Measurements from ENCODE around the gene NHSL1. TPM values are rescaled to one million over a fixed set of nuclear protein-coding genes. Genes with fewer than 3 reads are reported as not detected.

Gene NHSL1
- total RNA-seq, 4 donors from 2014 or later: 44.4 to 70.9 (median 53.2) TPM

DNA sequence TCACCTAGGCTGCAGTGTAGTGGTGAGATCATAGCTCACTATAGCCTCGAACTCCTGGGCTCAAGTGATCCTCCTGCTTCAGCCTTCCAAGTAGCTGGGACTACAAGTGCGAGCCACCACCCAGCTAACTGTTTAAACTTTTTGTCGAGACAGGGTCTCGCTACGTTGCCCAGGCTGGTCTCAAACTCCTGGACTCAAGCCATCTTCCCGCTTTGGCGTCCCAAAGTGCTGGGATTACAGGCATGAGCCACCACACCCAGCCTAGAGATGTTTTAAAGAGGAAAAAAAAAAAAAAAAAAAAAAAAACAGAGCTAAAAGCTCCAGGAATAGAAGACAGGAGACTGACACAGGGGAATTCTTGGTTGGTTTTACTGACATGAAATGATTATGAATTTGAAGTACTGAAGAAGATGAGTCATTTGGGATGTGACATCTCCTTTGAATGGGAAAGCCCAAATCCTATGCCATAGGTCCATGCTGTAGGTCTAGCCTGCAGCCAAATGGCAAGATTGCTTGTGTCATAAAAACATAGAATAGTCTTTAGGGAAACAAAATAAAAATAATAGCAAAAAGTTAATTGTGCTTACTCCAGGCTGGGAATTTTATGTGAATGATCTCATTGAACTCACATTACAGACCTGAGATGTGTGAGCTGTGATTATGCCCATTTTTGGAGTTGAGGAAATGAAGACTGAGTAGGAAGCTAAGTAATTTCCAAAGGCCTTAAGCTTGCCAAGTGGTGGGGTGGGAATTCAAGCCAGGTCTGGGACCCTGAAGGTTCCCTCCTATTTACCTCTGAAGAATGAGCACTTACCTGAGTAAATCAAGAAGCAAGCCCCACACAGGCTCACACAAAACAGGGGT, 24.3 kb upstream of the NHSL1 start:
- intact Hi-C loops (cut with DNase I; ENCODE audit: low total_unique reads): loop anchor here (10.0 kb wide), 1 partner anchor 89 kb away; no protein-coding TSS in a partner anchor
- TF ChIP-seq POLR2A (IDR thresholded peaks at IDR 0.05): no peak
- TF ChIP-seq, protein P1, sequence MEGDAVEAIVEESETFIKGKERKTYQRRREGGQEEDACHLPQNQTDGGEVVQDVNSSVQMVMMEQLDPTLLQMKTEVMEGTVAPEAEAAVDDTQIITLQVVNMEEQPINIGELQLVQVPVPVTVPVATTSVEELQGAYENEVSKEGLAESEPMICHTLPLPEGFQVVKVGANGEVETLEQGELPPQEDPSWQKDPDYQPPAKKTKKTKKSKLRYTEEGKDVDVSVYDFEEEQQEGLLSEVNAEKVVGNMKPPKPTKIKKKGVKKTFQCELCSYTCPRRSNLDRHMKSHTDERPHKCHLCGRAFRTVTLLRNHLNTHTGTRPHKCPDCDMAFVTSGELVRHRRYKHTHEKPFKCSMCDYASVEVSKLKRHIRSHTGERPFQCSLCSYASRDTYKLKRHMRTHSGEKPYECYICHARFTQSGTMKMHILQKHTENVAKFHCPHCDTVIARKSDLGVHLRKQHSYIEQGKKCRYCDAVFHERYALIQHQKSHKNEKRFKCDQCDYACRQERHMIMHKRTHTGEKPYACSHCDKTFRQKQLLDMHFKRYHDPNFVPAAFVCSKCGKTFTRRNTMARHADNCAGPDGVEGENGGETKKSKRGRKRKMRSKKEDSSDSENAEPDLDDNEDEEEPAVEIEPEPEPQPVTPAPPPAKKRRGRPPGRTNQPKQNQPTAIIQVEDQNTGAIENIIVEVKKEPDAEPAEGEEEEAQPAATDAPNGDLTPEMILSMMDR (IDR thresholded peaks at IDR 0.05): no peak
- 56 to 66% methylated on average over 7 of the region's 7 CpGs for WGBS, 2 donors
- no peak overlapping the region for H3K4me3 ChIP-seq (ENCODE audit: low read depth, poor library complexity, severe bottlenecking)
- DNase-seq (ENCODE audit: low spot score in 2 of 2): no peak

DNA sequence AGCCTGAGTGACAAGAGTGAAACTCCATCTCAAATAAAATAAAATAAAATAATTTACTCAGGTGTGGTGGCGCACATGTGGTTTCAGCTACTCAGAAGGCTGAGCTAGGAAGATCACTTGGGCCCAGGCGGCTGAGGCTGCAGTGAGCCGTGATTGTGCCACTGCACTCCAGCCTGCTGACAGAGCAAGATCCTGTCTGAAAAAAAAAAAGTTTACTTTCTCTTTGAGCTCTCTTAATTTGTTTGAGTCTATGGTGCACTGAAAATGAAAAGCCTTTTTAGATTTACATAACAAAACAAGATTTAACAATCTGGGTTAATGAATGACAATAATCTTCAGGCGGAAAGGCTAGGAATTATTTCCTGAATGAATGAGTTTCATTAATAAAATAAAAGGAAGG, 23.3 kb upstream of the NHSL1 start:
- WGBS, 2 donors: 87 to 91% methylated on average over 4 of the region's 4 CpGs
- no peak for DNase-seq (ENCODE audit: low spot score in 2 of 2)
- intact Hi-C loops (cut with DNase I; ENCODE audit: low total_unique reads): loop anchor here (10.0 kb wide), 1 partner anchor 88 kb away; no protein-coding TSS in a partner anchor
- no peak for TF ChIP-seq POLR2A (IDR thresholded peaks at IDR 0.05)
- TF ChIP-seq, protein P1 (IDR thresholded peaks at IDR 0.05): no peak
- H3K4me3 ChIP-seq (ENCODE audit: low read depth, poor library complexity, severe bottlenecking): no peak overlapping the region

DNA sequence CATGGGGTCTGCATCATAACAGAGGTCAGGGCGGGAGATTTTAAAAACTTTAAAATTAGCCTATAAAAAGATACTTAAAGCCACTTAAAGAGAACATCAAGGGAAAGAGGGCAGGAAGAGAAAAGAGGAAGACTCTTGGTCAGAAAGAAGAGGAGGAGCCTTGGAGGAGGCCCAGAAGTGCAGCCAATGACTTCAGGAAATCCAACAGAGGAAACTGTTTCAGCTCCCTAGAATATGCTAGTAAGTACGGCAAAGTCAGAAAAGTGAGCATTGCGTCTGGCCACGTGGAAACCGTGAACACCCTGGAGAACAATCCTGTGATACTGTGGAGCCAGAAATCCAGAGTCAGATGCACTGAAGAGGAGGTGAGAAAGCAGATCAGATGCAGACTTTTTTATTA, 22.5 kb upstream of the NHSL1 start:
- no peak for DNase-seq (ENCODE audit: low spot score in 2 of 2)
- no peak overlapping the region for H3K4me3 ChIP-seq (ENCODE audit: low read depth, poor library complexity, severe bottlenecking)
- TF ChIP-seq, protein P1 (IDR thresholded peaks at IDR 0.05): no peak
- TF ChIP-seq POLR2A (IDR thresholded peaks at IDR 0.05): no peak
- intact Hi-C loops (cut with DNase I; ENCODE audit: low total_unique reads): loop anchor here (10.0 kb wide), 1 partner anchor 87 kb away; no protein-coding TSS in a partner anchor
- WGBS, 2 donors: 73 to 76% methylated on average over 5 of the region's 5 CpGs

DNA sequence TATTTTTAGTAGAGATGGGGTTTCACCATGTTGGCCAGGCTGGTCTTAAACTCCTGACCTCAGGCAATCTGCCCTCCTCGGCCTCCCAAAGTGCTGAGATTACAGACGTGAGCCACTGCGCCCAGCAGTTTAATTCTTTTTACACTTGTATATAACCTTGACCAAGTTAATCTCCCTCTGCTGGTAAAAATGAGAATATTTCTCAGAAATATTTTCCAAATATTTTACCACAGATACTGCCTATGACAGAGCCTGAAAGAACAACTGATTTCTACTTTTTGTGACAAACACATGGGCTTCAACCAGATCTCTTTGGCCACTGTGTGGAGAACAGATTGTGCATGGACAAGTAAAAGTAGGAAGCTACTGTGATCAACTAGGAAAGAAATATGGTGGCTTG, 21.2 kb upstream of the NHSL1 start:
- TF ChIP-seq, protein P1 (IDR thresholded peaks at IDR 0.05): no peak
- TF ChIP-seq POLR2A (IDR thresholded peaks at IDR 0.05): no peak
- no peak overlapping the region for H3K4me3 ChIP-seq (ENCODE audit: low read depth, poor library complexity, severe bottlenecking)
- 27 to 32% methylated on average over 3 of the region's 3 CpGs for WGBS, 2 donors
- intact Hi-C loops (cut with DNase I; ENCODE audit: low total_unique reads): loop anchor here (10.0 kb wide), 1 partner anchor 86 kb away; no protein-coding TSS in a partner anchor
- no peak for DNase-seq (ENCODE audit: low spot score in 2 of 2)

DNA sequence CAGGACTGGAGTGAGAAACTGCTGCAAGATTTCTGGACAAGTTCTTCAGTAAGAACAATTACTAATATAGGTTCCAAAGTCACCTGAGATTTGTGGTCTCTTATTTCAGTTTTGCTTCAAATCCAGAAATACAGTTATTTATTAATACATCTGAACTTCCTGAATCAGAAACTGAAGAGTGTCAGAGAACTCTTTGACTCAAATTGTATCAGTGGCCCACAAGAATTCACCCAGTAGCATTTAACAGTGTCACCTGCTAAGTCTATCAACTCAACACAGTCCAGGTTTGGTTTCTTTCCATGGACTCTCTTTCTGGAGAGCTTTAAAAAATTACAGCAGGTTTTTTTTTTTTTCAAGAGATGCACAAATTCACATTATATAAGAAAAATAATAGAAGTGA, 18.8 kb upstream of the NHSL1 start:
- intact Hi-C loops (cut with DNase I; ENCODE audit: low total_unique reads): no loop called here
- TF ChIP-seq, protein P1 (IDR thresholded peaks at IDR 0.05): no peak
- no peak for TF ChIP-seq POLR2A (IDR thresholded peaks at IDR 0.05)
- no peak for DNase-seq (ENCODE audit: low spot score in 2 of 2)
- no peak overlapping the region for H3K4me3 ChIP-seq (ENCODE audit: low read depth, poor library complexity, severe bottlenecking)
